Epithelial cell of prostate (primary cell): ENCODE data around the gene SYP.
"Not testable (repeated sequence)": the region's sequence is repeated elsewhere in the genome, so short reads cannot be mapped to it uniquely, and the experiment has no call there.

Experiments
- DNase-seq: peaks from one replicate; pipeline ENCODE4 v3.0.0-alpha.2; 2011; ENCODE audit warnings: low read depth, low spot score
- H3K27ac ChIP-seq: fragments of 450-650 bp; 2 replicates; pipeline ENCODE4 v1.5.1; 2017; ENCODE audit warnings: mild to moderate bottlenecking

The SYP gene

DNA sequence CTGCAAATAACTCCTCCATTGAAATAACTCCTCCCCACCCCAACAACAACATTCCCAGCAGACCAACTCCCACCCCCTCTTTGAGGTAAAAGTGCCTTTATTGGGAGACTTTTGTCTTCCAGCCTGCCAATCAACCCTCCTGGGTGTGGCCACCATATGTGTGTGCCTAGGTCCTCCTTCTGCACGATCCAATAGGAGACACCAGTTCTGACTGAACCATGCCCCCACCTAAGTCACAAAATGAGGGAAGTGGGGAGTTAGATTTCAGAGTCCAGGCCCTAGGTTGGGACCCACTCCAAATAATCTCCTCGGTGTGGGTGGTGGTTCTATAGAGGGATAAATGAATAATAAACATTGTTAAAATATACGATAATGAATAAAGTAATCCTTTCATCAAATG is 25.3 kb downstream of the SYP start:
- DNase-seq, result no peak
- H3K27ac ChIP-seq, result peak overlapping the region; percentile 83

DNA sequence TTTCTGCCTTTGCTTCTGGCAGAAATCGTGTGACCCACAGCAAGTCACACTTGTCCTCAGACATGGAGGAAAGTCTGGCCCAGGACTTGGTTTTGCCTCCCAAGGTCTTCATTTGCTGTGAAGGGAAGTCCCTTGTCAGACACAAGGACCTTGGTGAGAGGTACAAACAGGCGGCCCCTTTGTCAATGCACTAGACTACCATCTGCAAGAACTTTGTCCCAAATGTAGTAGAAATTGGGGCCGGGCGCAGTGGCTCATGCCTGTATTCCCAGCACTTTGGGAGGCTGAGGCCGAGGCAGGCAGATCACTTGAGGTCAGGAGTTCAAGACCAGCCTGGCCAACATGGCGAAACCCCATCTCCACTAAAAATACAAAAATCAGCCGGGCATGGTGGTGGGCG is 26.4 kb downstream of the SYP start:
- peak overlapping the region; percentile 88 for H3K27ac ChIP-seq
- DNase-seq, result not testable (repeated sequence)

- no peak for DNase-seq
- H3K27ac ChIP-seq, result peak overlapping the region; percentile 88
Observed at GRCh38 chrX:49172280-49172780, 27.7 kb downstream of the SYP start.

GRCh38 chrX:49171752-49172279 is 28.2 kb downstream of the SYP start, which contains the start of gene PLP2:
Gene PLP2, plus strand, starts transcription at chrX:49171898. Its CDS starts 103 bp downstream, at chrX:49172001.
- peak within 1 kb of the TSS; percentile 88 for H3K27ac ChIP-seq
- DNase-seq, result no peak

GRCh38 chrX:49167740-49168108 is 32.3 kb downstream of the SYP start:
- peak overlapping the region; percentile 97 for H3K27ac ChIP-seq
- no peak for DNase-seq

DNA sequence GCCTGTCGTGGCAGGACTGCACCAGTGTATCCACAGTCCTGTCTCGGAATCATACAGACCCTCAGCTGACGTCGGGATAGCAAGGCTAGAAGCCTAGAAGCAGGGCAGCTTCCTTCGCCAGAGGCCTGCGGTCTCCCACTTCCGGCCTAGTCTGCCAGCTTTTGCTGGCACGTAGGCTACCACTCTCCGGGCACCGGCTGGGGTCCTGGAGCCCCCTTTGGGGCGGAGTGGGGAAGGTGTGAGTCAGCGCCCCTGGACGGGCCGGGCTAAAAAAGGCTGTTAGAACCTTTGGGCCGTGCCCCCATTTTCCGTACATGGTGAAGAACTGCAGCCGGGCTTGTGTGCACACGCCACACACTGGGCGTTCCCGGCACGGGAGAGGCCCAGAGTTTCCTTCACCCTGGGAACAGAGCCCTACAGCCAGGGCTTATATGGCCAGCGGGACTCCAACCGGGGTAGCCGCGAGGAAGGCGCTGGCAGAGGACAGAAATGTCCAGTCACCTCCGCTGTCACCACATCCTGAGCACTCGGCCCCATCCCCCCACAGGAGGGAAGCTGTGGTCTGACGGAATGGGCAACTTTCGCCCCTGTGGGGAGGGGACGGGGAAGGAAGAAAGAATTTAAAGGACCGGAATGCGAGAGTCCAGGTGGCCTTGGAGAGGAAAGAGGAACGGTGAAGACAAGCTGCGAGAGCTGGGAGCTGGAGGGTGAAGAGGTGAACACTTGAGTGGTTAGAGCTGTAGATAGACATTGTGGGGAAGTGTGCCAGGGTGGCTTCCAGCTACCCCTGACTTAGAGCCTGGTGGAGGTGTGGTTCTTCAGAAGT is 32.9 kb downstream of the SYP start:
- no peak for DNase-seq
- H3K27ac ChIP-seq, result peak overlapping the region; percentile 97

GRCh38 chrX:49165901-49166881 is 33.8 kb downstream of the SYP start:
- H3K27ac ChIP-seq, result peak overlapping the region; percentile 97
- DNase-seq, result peak; percentile 77

- H3K27ac ChIP-seq, result peak overlapping the region; percentile 70
- no peak for DNase-seq
Observed at GRCh38 chrX:49164589-49165360, 35.2 kb downstream of the SYP start.

DNA sequence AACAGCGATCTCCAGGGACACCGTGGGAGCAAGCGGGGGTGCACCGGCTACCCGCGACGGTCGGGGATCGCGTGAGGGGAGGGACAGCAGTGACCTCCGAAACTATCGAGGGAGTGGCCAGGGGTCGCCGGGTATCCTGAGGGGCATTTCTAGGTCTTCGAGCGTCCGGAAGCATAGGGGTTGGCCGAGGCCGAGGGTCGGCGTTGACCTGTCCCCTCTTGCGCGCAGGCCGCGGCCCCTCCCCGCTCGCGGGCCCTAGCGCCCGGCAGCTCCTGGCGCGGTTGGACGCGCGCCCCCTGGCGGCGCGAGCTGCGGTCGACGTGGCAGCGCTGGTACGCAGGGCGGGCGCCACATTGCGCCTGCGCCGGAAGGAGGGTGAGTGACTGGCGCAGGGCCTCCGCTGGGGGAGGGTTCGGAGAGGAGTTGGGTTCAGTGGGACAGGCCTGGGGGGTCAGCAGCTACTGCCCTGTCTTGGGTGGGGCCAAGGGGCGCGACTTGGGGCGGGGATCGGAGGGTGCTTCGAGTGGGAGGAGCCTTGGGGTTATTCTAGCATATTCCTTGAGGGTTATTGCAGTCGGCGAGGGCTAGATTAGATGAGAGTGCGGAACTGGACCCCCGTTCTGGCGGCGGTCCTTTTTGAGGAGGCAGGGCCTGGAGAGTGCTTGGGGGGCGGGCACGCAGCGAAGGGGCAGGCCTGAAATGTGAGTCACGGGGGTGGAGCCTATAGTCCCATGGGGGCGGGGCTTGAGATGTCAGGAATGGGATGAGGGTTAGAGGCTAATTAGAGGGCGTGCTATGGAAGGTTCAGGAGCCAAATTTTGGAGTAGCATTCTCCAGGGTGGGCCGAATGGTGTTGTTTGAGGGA is 36.2 kb downstream of the SYP start:
- H3K27ac ChIP-seq, result peak overlapping the region; percentile 70
- DNase-seq, result no peak

DNA sequence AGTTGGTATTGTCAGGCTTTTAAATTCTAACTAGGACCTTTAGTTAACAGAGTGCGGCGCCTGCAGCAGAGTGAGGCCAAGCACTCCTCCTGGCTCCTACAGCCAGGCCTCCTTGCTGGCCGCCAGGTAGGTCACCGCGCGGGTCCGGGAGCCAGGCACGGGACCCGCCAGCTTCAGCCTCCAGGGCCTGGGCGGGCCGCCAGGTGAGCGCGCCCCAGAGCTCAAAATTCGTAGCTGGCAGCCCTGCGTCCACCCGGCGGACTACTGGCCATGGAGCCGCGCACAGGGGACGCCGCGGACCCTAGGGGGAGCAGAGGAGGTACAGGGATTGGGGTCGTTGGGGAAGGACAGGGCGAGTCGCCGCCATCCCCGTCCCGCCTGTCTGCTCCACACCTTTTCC is 37.4 kb downstream of the SYP start, which contains the start of gene MAGIX:
MAGIX (plus strand) TSS at position 139 of the 400 bp plus-strand sequence; CDS start at position 271, 132 bp downstream.
- H3K27ac ChIP-seq, result peak within 1 kb of the TSS; percentile 70
- no peak for DNase-seq

DNA sequence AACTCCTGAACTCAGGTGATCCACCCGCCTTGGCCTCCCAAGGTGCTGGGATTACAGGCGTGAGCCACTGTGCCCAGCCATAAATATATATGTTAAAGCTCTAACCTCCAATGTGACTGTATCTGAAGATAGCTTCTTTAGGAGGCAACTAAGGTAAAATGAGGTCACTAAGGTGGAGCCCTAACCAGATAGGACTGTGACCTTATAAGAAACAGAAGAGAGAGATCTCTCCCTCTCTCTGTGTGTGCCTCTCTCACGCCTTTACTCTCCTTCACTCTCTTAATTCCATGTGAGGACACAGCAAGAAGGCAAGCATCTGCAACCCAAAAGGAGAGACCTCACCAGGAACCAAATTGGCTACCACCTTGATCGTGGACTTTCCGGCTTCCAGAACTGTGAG is 38.4 kb downstream of the SYP start:
- no peak overlapping the region for H3K27ac ChIP-seq

GRCh38 chrX:49160908-49161307 is 39.1 kb downstream of the SYP start:
- no peak for DNase-seq
- H3K27ac ChIP-seq, result no peak overlapping the region

More for the DNA sequence above, 38.4 kb downstream of the SYP start:
- DNase-seq, result no peak

GRCh38 chrX:49157194-49157593 is 42.8 kb downstream of the SYP start:
- H3K27ac ChIP-seq, result no peak overlapping the region
- no peak for DNase-seq

DNA sequence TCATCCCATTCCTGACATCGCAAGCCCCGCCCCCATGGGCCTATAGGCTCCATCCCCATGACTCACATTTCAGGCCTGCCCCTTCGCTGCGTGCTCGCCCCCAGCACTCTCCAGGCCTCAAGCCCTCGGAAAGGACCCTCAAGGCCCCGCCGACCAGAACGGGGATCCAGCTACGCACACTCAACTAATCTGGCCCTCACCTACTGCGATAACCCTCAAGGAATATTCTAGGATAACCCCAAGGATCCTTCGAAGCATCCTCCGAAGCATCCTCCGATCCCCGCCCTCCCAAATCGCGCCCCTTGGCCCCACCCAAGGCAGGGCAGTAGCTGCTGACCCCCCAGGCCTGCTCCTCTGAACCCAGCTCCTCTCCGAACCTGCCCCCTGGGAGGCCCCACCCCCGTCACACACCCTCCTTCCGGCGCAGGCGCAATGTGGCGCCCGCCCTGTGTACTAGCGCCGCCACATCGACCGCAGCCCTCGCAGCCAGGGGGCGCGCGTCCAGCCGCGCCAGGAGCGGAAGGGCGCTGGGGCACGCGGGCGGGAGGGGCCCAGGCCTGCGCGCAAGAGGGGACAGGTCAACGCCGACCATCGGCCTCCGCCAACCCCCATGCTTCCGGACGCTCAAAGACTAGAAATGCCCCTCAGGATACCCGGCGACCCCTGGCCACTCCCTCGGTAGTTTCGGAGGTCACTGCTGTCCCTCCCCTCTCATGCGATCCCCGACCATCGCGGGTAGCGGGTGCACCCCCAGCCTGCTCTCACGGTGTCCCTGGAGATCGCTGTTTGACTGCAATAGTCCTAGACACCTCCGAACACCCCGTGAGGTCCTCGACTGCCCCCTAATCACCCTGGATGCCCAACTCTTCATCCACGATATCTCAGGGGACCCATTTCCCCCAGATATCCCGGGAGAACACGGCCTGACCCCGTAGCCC is 43.8 kb downstream of the SYP start:
- H3K27ac ChIP-seq, result peak overlapping the region; percentile 85
- no peak for DNase-seq

- H3K27ac ChIP-seq, result peak overlapping the region; percentile 85
- no peak for DNase-seq
Observed at GRCh38 chrX:49155243-49155899, 44.6 kb downstream of the SYP start.

GRCh38 chrX:49153467-49153866 is 46.5 kb downstream of the SYP start:
- no peak overlapping the region for H3K27ac ChIP-seq
- DNase-seq, result no peak

DNA sequence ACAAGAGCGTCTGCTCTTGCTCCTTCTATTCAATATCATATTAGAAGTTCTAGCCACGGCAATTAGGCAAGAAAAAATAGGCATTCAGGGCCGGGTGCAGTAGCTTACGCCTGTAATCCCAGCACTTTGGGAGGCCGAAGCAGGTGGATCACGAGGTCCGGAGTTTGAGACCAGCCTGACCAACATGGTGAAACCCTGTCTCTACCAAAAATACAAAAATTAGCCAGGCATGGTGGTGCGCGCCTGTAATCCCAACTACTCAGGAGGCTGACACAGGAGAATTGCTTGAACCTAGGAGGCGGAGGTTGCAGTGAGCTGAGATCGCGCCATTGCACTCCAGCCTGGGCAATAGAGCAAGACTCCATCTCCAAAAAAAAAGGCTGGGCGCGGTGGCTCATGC is 50.7 kb downstream of the SYP start:
- DNase-seq, H3K27ac ChIP-seq: not testable (repeated sequence)
